ENCODE measurements around the gene PLOD1.

PLOD1 gene

DNA sequence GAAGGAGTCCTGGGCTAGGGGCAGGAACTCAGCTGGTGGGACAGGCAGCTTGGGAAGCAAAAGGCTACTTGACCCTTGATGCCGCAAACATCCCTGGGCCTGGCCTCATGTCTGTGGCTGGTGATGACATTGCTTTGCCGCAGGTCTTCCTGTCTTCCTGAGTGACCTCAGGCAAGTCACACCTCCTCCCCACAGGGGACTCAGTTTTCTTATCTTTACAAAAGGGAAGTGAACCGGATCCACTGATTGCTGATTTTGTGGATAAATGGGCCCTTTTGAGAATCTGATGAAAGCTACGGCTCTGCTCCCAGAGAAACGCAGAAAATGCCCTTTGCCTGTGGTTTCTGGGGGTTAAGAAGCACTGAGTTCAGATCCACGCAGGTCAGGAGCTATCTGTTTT is 20.7 kb downstream of the PLOD1 start:
- H3K79me2 ChIP-seq (ENCODE audit: insufficient read depth, low read length): no peaks in the 10 kb centered on the region
- TF ChIP-seq CTCF (IDR thresholded peaks at IDR 0.05; ENCODE audit: insufficient read depth, low read length, poor library complexity, severe bottlenecking) (no peak), EZH2phosphoT487 (conservative IDR thresholded peaks at IDR 0.05; ENCODE audit: low read length) (no peak)
- H3K27me3 ChIP-seq (ENCODE audit: low read length): no peaks in the 10 kb centered on the region
- H2AFZ ChIP-seq (ENCODE audit: low read depth, low read length, severe bottlenecking): no peak overlapping the region
- H3K4me3 ChIP-seq (ENCODE audit: insufficient read depth, low read length, poor library complexity, severe bottlenecking): no peak overlapping the region
- no peak overlapping the region for H3K4me2 ChIP-seq (ENCODE audit: low read depth, low read length, poor library complexity, severe bottlenecking)
- no peaks in the 10 kb centered on the region for H3K36me3 ChIP-seq (ENCODE audit: low read length)
- no peaks in the 10 kb centered on the region for H3F3A ChIP-seq (ENCODE audit: insufficient read depth)
- H3K9me3 ChIP-seq (ENCODE audit: insufficient read depth, low read length): no peaks in the 10 kb centered on the region
- H3K9me2 ChIP-seq (replicated peaks; ENCODE audit: insufficient read depth, low read length): no peaks in the 10 kb centered on the region
- no peak overlapping the region for H3K9ac ChIP-seq (ENCODE audit: low read length)
- no peak overlapping the region for H3K27ac ChIP-seq (ENCODE audit: low read depth, low read length)
- H4K20me1 ChIP-seq (ENCODE audit: low read depth, low read length): no peaks in the 10 kb centered on the region

GRCh38 chr1:11957398-11957797 is 22.9 kb downstream of the PLOD1 start:
- H3K4me3 ChIP-seq (ENCODE audit: insufficient read depth, low read length, poor library complexity, severe bottlenecking): no peak overlapping the region
- H3K9ac ChIP-seq (ENCODE audit: low read length): no peak overlapping the region
- no peaks in the 10 kb centered on the region for H3F3A ChIP-seq (ENCODE audit: insufficient read depth)
- H3K27ac ChIP-seq (ENCODE audit: low read depth, low read length): no peak overlapping the region
- TF ChIP-seq CTCF (IDR thresholded peaks at IDR 0.05; ENCODE audit: insufficient read depth, low read length, poor library complexity, severe bottlenecking) (no peak), EZH2phosphoT487 (conservative IDR thresholded peaks at IDR 0.05; ENCODE audit: low read length) (no peak)
- no peaks in the 10 kb centered on the region for H3K9me2 ChIP-seq (replicated peaks; ENCODE audit: insufficient read depth, low read length)
- H2AFZ ChIP-seq (ENCODE audit: low read depth, low read length, severe bottlenecking): no peak overlapping the region
- H3K27me3 ChIP-seq (ENCODE audit: low read length): no peaks in the 10 kb centered on the region
- H3K9me3 ChIP-seq (ENCODE audit: insufficient read depth, low read length): no peaks in the 10 kb centered on the region
- no peaks in the 10 kb centered on the region for H3K36me3 ChIP-seq (ENCODE audit: low read length)
- H3K79me2 ChIP-seq (ENCODE audit: insufficient read depth, low read length): no peaks in the 10 kb centered on the region
- H4K20me1 ChIP-seq (ENCODE audit: low read depth, low read length): no peaks in the 10 kb centered on the region
- no peak overlapping the region for H3K4me2 ChIP-seq (ENCODE audit: low read depth, low read length, poor library complexity, severe bottlenecking)

DNA sequence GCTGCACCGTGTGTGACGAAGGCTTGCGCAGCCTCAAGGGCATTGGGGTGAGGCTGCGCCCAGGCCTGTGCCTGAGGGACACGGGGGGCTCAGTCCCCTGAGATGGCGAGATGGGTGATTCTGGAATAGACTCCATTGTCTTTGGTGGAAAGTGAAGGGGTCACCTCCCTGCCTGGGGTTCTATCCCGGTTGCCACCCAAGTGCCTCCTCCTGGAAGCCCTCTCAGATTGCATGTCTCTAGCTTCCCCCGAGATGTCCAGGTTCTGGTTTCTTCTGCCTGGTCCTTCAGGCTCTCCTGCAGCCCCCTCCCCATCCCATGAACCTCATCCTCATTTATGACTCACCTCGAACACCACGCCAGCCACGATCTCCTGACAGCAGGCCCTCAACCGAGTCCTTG is 23.4 kb downstream of the PLOD1 start:
- H3K4me3 ChIP-seq (ENCODE audit: insufficient read depth, low read length, poor library complexity, severe bottlenecking): no peak overlapping the region
- H2AFZ ChIP-seq (ENCODE audit: low read depth, low read length, severe bottlenecking): no peak overlapping the region
- H3K9me2 ChIP-seq (replicated peaks; ENCODE audit: insufficient read depth, low read length): no peaks in the 10 kb centered on the region
- no peak overlapping the region for H3K9ac ChIP-seq (ENCODE audit: low read length)
- H4K20me1 ChIP-seq (ENCODE audit: low read depth, low read length): no peaks in the 10 kb centered on the region
- H3K36me3 ChIP-seq (ENCODE audit: low read length): no peaks in the 10 kb centered on the region
- no peak for TF ChIP-seq CTCF (IDR thresholded peaks at IDR 0.05; ENCODE audit: insufficient read depth, low read length, poor library complexity, severe bottlenecking)
- no peak for TF ChIP-seq EZH2phosphoT487 (conservative IDR thresholded peaks at IDR 0.05; ENCODE audit: low read length)
- no peaks in the 10 kb centered on the region for H3K27me3 ChIP-seq (ENCODE audit: low read length)
- H3K27ac ChIP-seq (ENCODE audit: low read depth, low read length): no peak overlapping the region
- no peaks in the 10 kb centered on the region for H3K9me3 ChIP-seq (ENCODE audit: insufficient read depth, low read length)
- H3K79me2 ChIP-seq (ENCODE audit: insufficient read depth, low read length): no peaks in the 10 kb centered on the region
- no peak overlapping the region for H3K4me2 ChIP-seq (ENCODE audit: low read depth, low read length, poor library complexity, severe bottlenecking)
- no peaks in the 10 kb centered on the region for H3F3A ChIP-seq (ENCODE audit: insufficient read depth)

DNA sequence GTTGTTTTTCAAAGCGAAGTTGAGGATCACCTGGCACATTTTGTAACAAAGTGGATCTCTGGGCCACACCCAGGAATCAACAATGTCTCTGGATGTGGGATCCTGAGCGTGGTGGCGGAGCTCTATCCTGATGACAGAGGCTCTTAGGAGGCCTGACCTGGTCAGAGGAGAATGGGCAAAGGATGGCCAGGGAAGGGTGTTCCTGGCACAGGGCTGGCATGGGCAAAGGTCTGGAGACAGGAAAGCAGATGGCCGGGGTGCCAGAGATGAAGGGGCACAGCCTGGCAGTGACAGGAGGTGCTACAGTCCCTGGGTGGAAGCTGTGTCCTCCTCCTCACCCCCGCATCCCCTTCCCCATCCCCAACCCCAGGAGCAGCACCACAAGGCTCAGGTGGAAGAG is 25.8 kb downstream of the PLOD1 start:
- Histone ChIP-seq H3K9me2 (replicated peaks; ENCODE audit: insufficient read depth, low read length) (no peaks in the 10 kb centered on the region), H3K27me3 (ENCODE audit: low read length) (no peaks in the 10 kb centered on the region), H3K27ac (ENCODE audit: low read depth, low read length) (no peak overlapping the region), H3K36me3 (ENCODE audit: low read length) (no peaks in the 10 kb centered on the region), H3F3A (ENCODE audit: insufficient read depth) (no peaks in the 10 kb centered on the region), H3K4me2 (ENCODE audit: low read depth, low read length, poor library complexity, severe bottlenecking) (no peak overlapping the region), H2AFZ (ENCODE audit: low read depth, low read length, severe bottlenecking) (no peak overlapping the region), H4K20me1 (ENCODE audit: low read depth, low read length) (no peaks in the 10 kb centered on the region), H3K9ac (ENCODE audit: low read length) (no peak overlapping the region), H3K4me3 (ENCODE audit: insufficient read depth, low read length, poor library complexity, severe bottlenecking) (no peak overlapping the region), H3K79me2 (ENCODE audit: insufficient read depth, low read length) (no peaks in the 10 kb centered on the region), H3K9me3 (ENCODE audit: insufficient read depth, low read length) (no peaks in the 10 kb centered on the region)
- TF ChIP-seq EZH2phosphoT487 (conservative IDR thresholded peaks at IDR 0.05; ENCODE audit: low read length): no peak
- no peak for TF ChIP-seq CTCF (IDR thresholded peaks at IDR 0.05; ENCODE audit: insufficient read depth, low read length, poor library complexity, severe bottlenecking)
